CD4-positive, alpha-beta T cell (primary cell): ENCODE data around the gene TUBB. TPM values are rescaled to one million over a fixed set of nuclear protein-coding genes. Genes with fewer than 3 reads are reported as not detected.
A peak's percentile ranks its signal among the peaks of the same experiment; 100 is the strongest.

Source experiments
- ATAC-seq: fragments of 200-7000 bp; cut with Tn5 transposase; one replicate; pipeline ENCODE4 v1.10.0; 2022; ENCODE audit warnings: mild to moderate bottlenecking; ENCODE audit not compliant: poor library complexity
- CTCF ChIA-PET: fragments of 350-600 bp; sonication (Branson Sonifier 250); formaldehyde crosslinking; loops from one replicate; lab custom pipeline; 2021; ENCODE audit warnings: antibody characterized with exemption, inconsistent platforms; lab: Charles Lee
- POLR2A ChIA-PET: fragments of 350-600 bp; sonication (Branson Sonifier 250); formaldehyde crosslinking; loops from one replicate; lab custom pipeline; 2021; ENCODE audit warnings: antibody characterized with exemption, inconsistent platforms; lab: Charles Lee
- DNase-seq, 14 experiments: peaks; one replicate each; pipeline ENCODE4 v3.0.0-alpha.2; 2013 to 2020; ENCODE audit warnings: mixed read lengths in 2 of 14
- H3K27ac ChIP-seq, 2 donors: one replicate each; pipeline versions ENCODE4 v1.5.1 to v1.7.0; 2013; ENCODE audit warnings: low read length in 2 of 2, low read depth in 1 of 2, mild to moderate bottlenecking in 1 of 2
- H3K27me3 ChIP-seq, 2 experiments: 1 replicate in 1 of 2; 2 replicates in 1 of 2; pipeline versions ENCODE4 v1.6.1 to v1.7.0; 2013; ENCODE audit warnings: low read length in 2 of 2, control low read depth in 1 of 2, mild to moderate bottlenecking in 1 of 2, moderate library complexity in 1 of 2; ENCODE audit not compliant: insufficient read depth in 2 of 2, control insufficient read depth in 1 of 2
- H3K36me3 ChIP-seq: one replicate; pipeline ENCODE4 v1.6.1; 2013; ENCODE audit warnings: low read length, control low read depth; ENCODE audit not compliant: insufficient read depth
- H3K4me1 ChIP-seq: one replicate; pipeline ENCODE4 v1.6.1; 2013; ENCODE audit warnings: low read length, control low read depth; ENCODE audit not compliant: insufficient read depth
- H3K4me3 ChIP-seq: one replicate; pipeline ENCODE4 v1.5.1; 2013; ENCODE audit warnings: mild to moderate bottlenecking, low read length, moderate library complexity
- H3K9me3 ChIP-seq, 2 experiments: 1 replicate in 1 of 2; 2 replicates in 1 of 2; pipeline versions ENCODE4 v1.6.1 to v1.7.0; 2013; ENCODE audit warnings: low read length in 2 of 2, mild to moderate bottlenecking in 2 of 2, control low read depth in 1 of 2, moderate library complexity in 1 of 2; ENCODE audit not compliant: control insufficient read depth in 1 of 2, insufficient read depth in 1 of 2
- H3K27ac Mint-ChIP-seq: one replicate; pipeline ENCODE4 v1.8.0; 2020; ENCODE audit warnings: mixed read lengths
- H3K27me3 Mint-ChIP-seq: one replicate; pipeline ENCODE4 v1.8.0; 2021; ENCODE audit warnings: mixed read lengths
- H3K36me3 Mint-ChIP-seq: one replicate; pipeline ENCODE4 v1.8.0; 2021; ENCODE audit warnings: low read depth, mixed read lengths
- H3K4me1 Mint-ChIP-seq: one replicate; pipeline ENCODE4 v1.8.0; 2021; ENCODE audit warnings: low read depth, mixed read lengths
- H3K4me3 Mint-ChIP-seq: one replicate; pipeline ENCODE4 v1.8.0; 2020; ENCODE audit warnings: mild to moderate bottlenecking, mixed read lengths
- H3K9me3 Mint-ChIP-seq: one replicate; pipeline ENCODE4 v1.8.0; 2020; ENCODE audit warnings: mixed read lengths
- intact Hi-C, 2 experiments: fragments of 100-400 bp; cut with DNase I in 1 of 2; cut with micrococcal nuclease in 1 of 2; formaldehyde crosslinking; loops; one replicate each; pipeline versions ENCODE4 v1.15.1 to v1.9.0; 2023 to 2025; cut with DNase I, micrococcal nuclease
- total RNA-seq, 174 experiments: library from RNA in 2 of 174; stranded (reverse) in 2 of 174; gene quantifications; one replicate each; pipeline ENCODE4 v1.2.3 and lab custom pipeline; 2021 to 2026
- TF ChIP-seq, protein P1 (sequence below): fragments of 200-600 bp; IDR thresholded peaks from one replicate; pipeline ENCODE4 v1.8.0; 2022; ENCODE audit warnings: antibody characterized with exemption, mild to moderate bottlenecking

TUBB gene
- total RNA-seq, 2 experiments from 2014 or later = 76.0 to 78.4 TPM

GRCh38 chr6:30726506-30727413, 6.6 kb downstream of the TUBB start:
- Histone ChIP-seq H3K27ac (peak overlapping the region in 1 of 2 donors; percentile 46), H3K4me1 (peaks cover 58% of the 10 kb centered on the region), H3K27me3 (no peaks in the 10 kb centered on the region), H3K36me3 (peaks cover 78% of the 10 kb centered on the region), H3K4me3 (no peak overlapping the region), H3K9me3 (no peaks in the 10 kb centered on the region)
- H3K9me3 Mint-ChIP-seq = no peaks in the 10 kb centered on the region
- no peaks in the 10 kb centered on the region for H3K27me3 Mint-ChIP-seq
- ChIA-PET POLR2A (interaction anchor here (0.6 to 11.0 kb wide), 6 partner anchors 9 to 156 kb away, joined by 3 to 381 read pairs (median 4); partner anchors contain the start of genes ABCF1 and MDC1), CTCF (interaction anchor here (1.9 to 20.2 kb wide), 2 partner anchors 48 to 273 kb away, joined by 4 to 526 read pairs; partner anchors contain the start of gene DHX16)
- peak overlapping the region; percentile 75 for H3K27ac Mint-ChIP-seq
- DNase-seq (no peak), ATAC-seq (no peak)
- intact Hi-C loops = no loop called here
- no peak overlapping the region for H3K4me3 Mint-ChIP-seq
- TF ChIP-seq, protein P1, sequence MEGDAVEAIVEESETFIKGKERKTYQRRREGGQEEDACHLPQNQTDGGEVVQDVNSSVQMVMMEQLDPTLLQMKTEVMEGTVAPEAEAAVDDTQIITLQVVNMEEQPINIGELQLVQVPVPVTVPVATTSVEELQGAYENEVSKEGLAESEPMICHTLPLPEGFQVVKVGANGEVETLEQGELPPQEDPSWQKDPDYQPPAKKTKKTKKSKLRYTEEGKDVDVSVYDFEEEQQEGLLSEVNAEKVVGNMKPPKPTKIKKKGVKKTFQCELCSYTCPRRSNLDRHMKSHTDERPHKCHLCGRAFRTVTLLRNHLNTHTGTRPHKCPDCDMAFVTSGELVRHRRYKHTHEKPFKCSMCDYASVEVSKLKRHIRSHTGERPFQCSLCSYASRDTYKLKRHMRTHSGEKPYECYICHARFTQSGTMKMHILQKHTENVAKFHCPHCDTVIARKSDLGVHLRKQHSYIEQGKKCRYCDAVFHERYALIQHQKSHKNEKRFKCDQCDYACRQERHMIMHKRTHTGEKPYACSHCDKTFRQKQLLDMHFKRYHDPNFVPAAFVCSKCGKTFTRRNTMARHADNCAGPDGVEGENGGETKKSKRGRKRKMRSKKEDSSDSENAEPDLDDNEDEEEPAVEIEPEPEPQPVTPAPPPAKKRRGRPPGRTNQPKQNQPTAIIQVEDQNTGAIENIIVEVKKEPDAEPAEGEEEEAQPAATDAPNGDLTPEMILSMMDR = no peak
- peaks cover 78% of the 10 kb centered on the region for H3K36me3 Mint-ChIP-seq
- H3K4me1 Mint-ChIP-seq = peaks cover 66% of the 10 kb centered on the region

DNA sequence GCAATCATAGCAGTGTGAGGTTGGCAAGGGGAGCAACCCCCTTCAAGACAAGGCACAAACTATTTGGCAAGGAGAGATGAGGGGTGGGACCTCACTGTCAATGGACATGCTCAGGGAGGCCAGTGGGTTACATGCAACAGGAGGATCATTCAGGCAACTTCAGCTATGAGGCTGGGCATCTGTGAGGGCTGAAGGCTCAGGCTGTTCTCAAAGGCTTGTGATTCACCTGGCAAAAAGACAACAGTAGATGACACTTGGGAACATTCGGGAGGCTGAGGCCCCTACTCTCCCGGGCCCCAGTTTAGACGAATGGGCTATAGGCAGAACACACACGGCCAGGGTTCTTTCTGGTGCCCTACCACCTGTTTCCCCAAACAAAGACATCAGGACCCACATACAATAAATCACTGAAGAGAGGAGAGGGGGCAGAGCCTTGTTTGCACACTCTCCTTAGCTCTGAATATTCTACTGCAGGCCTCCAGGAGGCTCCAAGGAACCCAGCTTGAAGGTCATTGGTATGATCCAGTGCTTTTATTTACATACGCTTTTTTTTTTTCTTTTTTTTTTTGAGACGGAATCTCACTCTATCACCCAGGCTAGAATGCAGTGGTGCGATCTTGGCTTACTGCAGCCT, 7.9 kb downstream of the TUBB start:
- CTCF ChIA-PET = interaction anchor here (0.7 to 20.2 kb wide), 2 partner anchors 49 to 82 kb away, joined by 3 to 526 read pairs; partner anchors contain the start of gene DHX16
- no peak for ATAC-seq
- Mint-ChIP-seq H3K36me3 (peaks cover 78% of the 10 kb centered on the region), H3K27me3 (no peaks in the 10 kb centered on the region), H3K9me3 (no peaks in the 10 kb centered on the region), H3K4me3 (no peak overlapping the region), H3K27ac (peak overlapping the region; percentile 75), H3K4me1 (peaks cover 59% of the 10 kb centered on the region)
- Histone ChIP-seq H3K27ac (peak overlapping the region in 1 of 2 donors; percentile 29), H3K4me3 (no peak overlapping the region), H3K4me1 (peaks cover 46% of the 10 kb centered on the region), H3K36me3 (peaks cover 79% of the 10 kb centered on the region), H3K27me3 (no peaks in the 10 kb centered on the region), H3K9me3 (no peaks in the 10 kb centered on the region)
- DNase-seq = no peak
- POLR2A ChIA-PET = interaction anchor here (0.6 to 0.8 kb wide), 6 partner anchors 14 to 883 kb away, joined by 3 to 5 read pairs (median 3); partner anchors contain the start of gene FLOT1
- intact Hi-C loops = no loop called here
- TF ChIP-seq, protein P1 = no peak
